AG04449 (cell line): ENCODE data around the gene PDE3A.

ENCODE experiments used
- CTCF ChIA-PET: fragments of 350-600 bp; formaldehyde crosslinking; extraction: SDS; loops from one replicate; lab custom pipeline; 2021; ENCODE audit warnings: antibody characterized with exemption; lab: Yijun Ruan, JAX
- POLR2A ChIA-PET: fragments of 400-600, 350-600 bp; formaldehyde crosslinking; extraction: SDS; loops from one replicate; lab custom pipeline; 2020; ENCODE audit warnings: antibody characterized with exemption, inconsistent platforms; lab: Yijun Ruan, JAX
- DNase-seq: peaks from one replicate; pipeline ENCODE4 v3.0.0-alpha.2; 2010; ENCODE audit warnings: low read depth, low spot score
- H3K4me3 ChIP-seq: 2 replicates; pipeline ENCODE4 v1.5.1; 2011; ENCODE audit warnings: low read depth, mild to moderate bottlenecking, control low read depth, low read length
- CTCF ChIP-seq: IDR thresholded peaks from one replicate; pipeline ENCODE4 v1.5.1; 2011; ENCODE audit warnings: mild to moderate bottlenecking, moderate library complexity, low read length, control low read depth, inconsistent platforms; ENCODE audit not compliant: insufficient read depth; ENCODE audit errors: missing control alignments

PDE3A gene

GRCh38 chr12:20442322-20442721, 74.0 kb downstream of the PDE3A start:
- DNase-seq, result no peak
- ChIA-PET CTCF (no interaction called here), POLR2A (no interaction called here)

GRCh38 chr12:20443255-20443654, 74.9 kb downstream of the PDE3A start:
- ChIA-PET CTCF (interaction anchor here (0.8 to 1.2 kb wide), 3 partner anchors 12 to 30 kb away, joined by 3 to 4 read pairs (median 3); no protein-coding TSS in a partner anchor), POLR2A (no interaction called here)
- no peak overlapping the region for H3K4me3 ChIP-seq
- no peak for TF ChIP-seq CTCF
- DNase-seq, result no peak

More at GRCh38 chr12:20442322-20442721, 74.0 kb downstream of the PDE3A start:
- no peak overlapping the region for H3K4me3 ChIP-seq
- TF ChIP-seq CTCF, result no peak

- ChIA-PET CTCF (interaction anchor here (0.8 to 1.2 kb wide), 4 partner anchors 11 to 31 kb away, joined by 3 to 4 read pairs (median 4); no protein-coding TSS in a partner anchor), POLR2A (no interaction called here)
- TF ChIP-seq CTCF, result no peak
- no peak overlapping the region for H3K4me3 ChIP-seq
- DNase-seq, result no peak
Measured at GRCh38 chr12:20443792-20444191, 75.5 kb downstream of the PDE3A start.

GRCh38 chr12:20444595-20445170, 76.3 kb downstream of the PDE3A start:
- TF ChIP-seq CTCF, result no peak
- H3K4me3 ChIP-seq, result no peak overlapping the region
- ChIA-PET POLR2A (interaction anchor here (0.6 kb wide), 1 partner anchor 149 kb away, joined by 3 read pairs; no protein-coding TSS in a partner anchor), CTCF (interaction anchor here (1.2 to 1.9 kb wide), 3 partner anchors 18 to 157 kb away, joined by 4 to 6 read pairs (median 4); no protein-coding TSS in a partner anchor)
- no peak for DNase-seq

- TF ChIP-seq CTCF, result no peak
- H3K4me3 ChIP-seq, result no peak overlapping the region
- ChIA-PET POLR2A (no interaction called here), CTCF (interaction anchor here (1.9 kb wide), 2 partner anchors 19 to 156 kb away, joined by 6 read pairs; no protein-coding TSS in a partner anchor)
- DNase-seq, result no peak
Measured at GRCh38 chr12:20445687-20446086, 77.3 kb downstream of the PDE3A start.

- POLR2A ChIA-PET, result no interaction called here
- no peak for TF ChIP-seq CTCF
- no peak for DNase-seq
- CTCF ChIA-PET, result interaction anchor here (1.9 kb wide), 1 partner anchor 18 kb away, joined by 6 read pairs; no protein-coding TSS in a partner anchor
- no peak overlapping the region for H3K4me3 ChIP-seq
Measured at GRCh38 chr12:20446836-20447235, 78.5 kb downstream of the PDE3A start.
